GM12865 (cell line): ENCODE data around the gene HIVEP2.

Source experiments
- DNase-seq: peaks from one replicate; pipeline ENCODE4 v3.0.0; 2010; ENCODE audit warnings: low read depth
- H3K4me3 ChIP-seq: 2 replicates; pipeline ENCODE4 v1.5.1; 2011; ENCODE audit warnings: mild to moderate bottlenecking, low read depth, low read length, control low read depth
- CTCF ChIP-seq: IDR thresholded peaks from 2 replicates; pipeline ENCODE4 v1.5.1; 2011; ENCODE audit warnings: low read length, control low read depth, low read depth, inconsistent platforms; ENCODE audit not compliant: insufficient read depth; ENCODE audit errors: missing control alignments

The HIVEP2 gene

GRCh38 chr6:142870787-142871415 lies 74.1 kb downstream of the HIVEP2 start:
- H3K4me3 ChIP-seq = no peak overlapping the region
- no peak for TF ChIP-seq CTCF
- DNase-seq = no peak

GRCh38 chr6:142868917-142869316 lies 76.1 kb downstream of the HIVEP2 start:
- no peak overlapping the region for H3K4me3 ChIP-seq
- TF ChIP-seq CTCF = no peak

GRCh38 chr6:142867988-142868812 lies 76.8 kb downstream of the HIVEP2 start:
- no peak for DNase-seq
- no peak for TF ChIP-seq CTCF
- H3K4me3 ChIP-seq = no peak overlapping the region

More at GRCh38 chr6:142868917-142869316, 76.1 kb downstream of the HIVEP2 start:
- no peak for DNase-seq

- no peak overlapping the region for H3K4me3 ChIP-seq
- no peak for DNase-seq
- no peak for TF ChIP-seq CTCF
These were observed 77.6 kb downstream of the HIVEP2 start for GRCh38 chr6:142867355-142867801.

- no peak for TF ChIP-seq CTCF
- no peak for DNase-seq
- no peak overlapping the region for H3K4me3 ChIP-seq
These were observed 81.0 kb downstream of the HIVEP2 start for GRCh38 chr6:142863981-142864380.

- no peak for DNase-seq
- H3K4me3 ChIP-seq = no peak overlapping the region
- TF ChIP-seq CTCF = no peak
These were observed 83.3 kb downstream of the HIVEP2 start for GRCh38 chr6:142861711-142862110.
